ENCODE data around the gene NDST1. TPM values are rescaled to one million over a fixed set of nuclear protein-coding genes. Genes with fewer than 3 reads are reported as not detected.

The NDST1 gene
- polyA plus RNA-seq, 1 donor (not counting 4 experiments of a cell fraction or from before 2014, with no cell fraction given) = 24.9 TPM

- dilution Hi-C loops (cut with MboI; ENCODE audit: extremely low pct_ligation_motif_present, low sequenced_read_pairs) = no loop called here
- FAIRE-seq = no peak
- Histone ChIP-seq H4K20me1 (ENCODE audit: control insufficient read depth, extremely low read depth, insufficient read depth, low read length) (peaks cover 6% of the 10 kb centered on the region), H3K27ac (ENCODE audit: control insufficient read depth, insufficient read depth, low read length) (no peak overlapping the region), H3K9ac (ENCODE audit: control insufficient read depth, extremely low read depth, insufficient read depth, low read length) (no peak overlapping the region), H3K4me2 (ENCODE audit: control insufficient read depth, extremely low read depth, insufficient read depth, low read depth, low read length) (no peak overlapping the region), H3K9me1 (ENCODE audit: control insufficient read depth, extremely low read depth, insufficient read depth, low read length) (peaks cover 2% of the 10 kb centered on the region), H3K9me3 (ENCODE audit: control insufficient read depth, low read depth, low read length) (no peaks in the 10 kb centered on the region), H3K4me1 (ENCODE audit: control insufficient read depth, extremely low read depth, insufficient read depth, low read length) (peaks cover 20% of the 10 kb centered on the region), H3K27me3 (ENCODE audit: control insufficient read depth, extremely low read depth, insufficient read depth, low read length) (no peaks in the 10 kb centered on the region), H2AFZ (ENCODE audit: control insufficient read depth, low read length) (no peak overlapping the region), H3K79me2 (ENCODE audit: control insufficient read depth, insufficient read depth, low read length) (peaks cover 79% of the 10 kb centered on the region), H3K36me3 (ENCODE audit: control insufficient read depth in 2 of 2, extremely low read depth in 1 of 2, insufficient read depth in 2 of 2, low read length in 2 of 2) (peaks cover 30 to 31% of the 10 kb centered on the region in 2 experiments), H3K4me3 (ENCODE audit: control insufficient read depth in 2 of 3, extremely low read depth in 1 of 3, insufficient read depth in 2 of 3, low read depth in 1 of 3, low read length in 3 of 3) (no peak overlapping the region)
- TF ChIP-seq CTCF (optimal IDR thresholded peaks at IDR 0.05 in 1 of 3, IDR thresholded peaks at IDR 0.05 in 1 of 3, conservative IDR thresholded peaks at IDR 0.05 in 1 of 3; ENCODE audit: extremely low read depth in 1 of 3, insufficient read depth in 2 of 3, low read length in 3 of 3) (no peak), EZH2 (IDR thresholded peaks at IDR 0.05; ENCODE audit: low read length) (no peak)
- DNase-seq (ENCODE audit: low read depth, low spot score) = no peak
Measured at GRCh38 chr5:150525781-150526180, 17.9 kb downstream of the NDST1 start.

- H3K27me3 ChIP-seq (ENCODE audit: control insufficient read depth, extremely low read depth, insufficient read depth, low read length) = no peaks in the 10 kb centered on the region
- H3K36me3 ChIP-seq (ENCODE audit: control insufficient read depth in 2 of 2, extremely low read depth in 1 of 2, insufficient read depth in 2 of 2, low read length in 2 of 2) = peaks cover 22 to 34% of the 10 kb centered on the region in 2 experiments
- no peak overlapping the region for H3K27ac ChIP-seq (ENCODE audit: control insufficient read depth, insufficient read depth, low read length)
- H3K4me1 ChIP-seq (ENCODE audit: control insufficient read depth, extremely low read depth, insufficient read depth, low read length) = peaks cover 13% of the 10 kb centered on the region
- H3K9ac ChIP-seq (ENCODE audit: control insufficient read depth, extremely low read depth, insufficient read depth, low read length) = no peak overlapping the region
- peaks cover 6% of the 10 kb centered on the region for H4K20me1 ChIP-seq (ENCODE audit: control insufficient read depth, extremely low read depth, insufficient read depth, low read length)
- H3K9me3 ChIP-seq (ENCODE audit: control insufficient read depth, low read depth, low read length) = no peaks in the 10 kb centered on the region
- peaks cover 2% of the 10 kb centered on the region for H3K9me1 ChIP-seq (ENCODE audit: control insufficient read depth, extremely low read depth, insufficient read depth, low read length)
- FAIRE-seq = peak; percentile 20
- no peak overlapping the region for H3K4me2 ChIP-seq (ENCODE audit: control insufficient read depth, extremely low read depth, insufficient read depth, low read depth, low read length)
- no peak overlapping the region for H3K4me3 ChIP-seq (ENCODE audit: control insufficient read depth in 2 of 3, extremely low read depth in 1 of 3, insufficient read depth in 2 of 3, low read depth in 1 of 3, low read length in 3 of 3)
- H3K79me2 ChIP-seq (ENCODE audit: control insufficient read depth, insufficient read depth, low read length) = peaks cover 70% of the 10 kb centered on the region
- DNase-seq (ENCODE audit: low read depth, low spot score) = no peak
- dilution Hi-C loops (cut with MboI; ENCODE audit: extremely low pct_ligation_motif_present, low sequenced_read_pairs) = no loop called here
- H2AFZ ChIP-seq (ENCODE audit: control insufficient read depth, low read length) = no peak overlapping the region
- TF ChIP-seq EZH2 (IDR thresholded peaks at IDR 0.05; ENCODE audit: low read length) (no peak), CTCF (optimal IDR thresholded peaks at IDR 0.05 in 1 of 3, IDR thresholded peaks at IDR 0.05 in 1 of 3, conservative IDR thresholded peaks at IDR 0.05 in 1 of 3; ENCODE audit: extremely low read depth in 1 of 3, insufficient read depth in 2 of 3, low read length in 3 of 3) (no peak)
Measured at GRCh38 chr5:150527038-150527437, 19.1 kb downstream of the NDST1 start.
